Heart left ventricle (tissue), 13 donors: ENCODE measurements around the gene SH3BP2.

ENCODE experiments used
- CTCF ChIP-seq, 12 donors: fragments of 200-600 bp; sonication (generic) in 4 of 12; IDR thresholded peaks; one replicate each; pipeline versions ENCODE4 v1.5.0 to v1.8.0; 2018 to 2022; ENCODE audit warnings: antibody characterized with exemption in 12 of 12, mild to moderate bottlenecking in 5 of 12
- POLR2A ChIP-seq, 2 donors: fragments of 450-650 bp; IDR thresholded peaks; one replicate each; pipeline ENCODE4 v1.6.1; 2017; ENCODE audit warnings: antibody characterized with exemption in 2 of 2, mild to moderate bottlenecking in 2 of 2, moderate library complexity in 2 of 2
- donor health status: ischemic (EF 13 %, LVEDD 7.1; RV severe dilation, severe dysfunction).
- donor health status: DM: no; HTN: yes; CAD: no.
- donor health status: DM: no; HTN: no; CAD: no.
- donor health status: ischemic (EF 25% LVEDD 6.9; RV normal size, moderate dysfunction).
- donor health status: ischemic (EF 25% LVEDD 5.7; RV mildly dilated, moderate dysfunction).
- donor health status: ischemic (EF 35%, LVEDD 5.7; RV mildly dilated, moderate dysfunction).
- donor health status: nonischemic (EF 11% LVEDD 7.7; RV severe dilation, severe dysfunction).
- donor health status: DM: yes; HTN: yes; CAD: no.
- donor health status: PGD.
- donor health status: ischemic (EF 29% LVEDD 5.4; RV normal size, mild dysfunction).
- donor health status: nonischemic (EF 23%, LVEDD 6.1; RV moderate dilation, normal function).

- TF ChIP-seq CTCF (IDR thresholded peaks at IDR 0.05) = no peak
- no peak for TF ChIP-seq POLR2A (IDR thresholded peaks at IDR 0.05)
These were observed 41.9 kb upstream of the SH3BP2 start for GRCh38 chr4:2750719-2751605.
